ENCODE measurements around the gene NDUFS2. TPM values are rescaled to one million over a fixed set of nuclear protein-coding genes. Genes with fewer than 3 reads are reported as not detected.
"Not testable (repeated sequence)": the region's sequence is repeated elsewhere in the genome, so short reads cannot be mapped to it uniquely, and the experiment has no call there.

Gene NDUFS2
- total RNA-seq, 1 donor from 2014 or later: 130 TPM

DNA sequence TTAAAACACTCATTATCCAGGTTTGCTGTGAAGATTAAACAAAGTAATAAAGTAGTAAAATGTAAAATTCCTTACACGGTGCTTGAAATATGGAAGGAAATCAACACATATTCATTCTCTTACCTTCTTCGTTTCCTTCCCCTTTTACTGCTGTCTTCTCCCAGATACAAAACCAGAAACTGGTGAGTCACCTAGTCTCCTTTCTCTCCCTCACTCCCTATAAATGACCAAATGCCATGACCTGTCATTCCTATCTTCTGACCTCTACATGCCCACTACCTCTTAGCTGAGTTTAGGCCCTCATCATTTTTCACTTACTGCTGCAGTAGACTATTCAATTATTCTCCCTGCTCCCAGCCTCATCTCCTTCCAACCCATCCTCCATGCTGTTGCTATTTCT lies 40.1 kb downstream of the NDUFS2 start:
- no peak for DNase-seq (ENCODE audit: low read depth in 2 of 2)

GRCh38 chr1:161244888-161245287 lies 42.7 kb downstream of the NDUFS2 start:
- DNase-seq (ENCODE audit: low read depth in 2 of 2): no peak

- not testable (repeated sequence) for DNase-seq (ENCODE audit: low read depth in 2 of 2)
Observed at GRCh38 chr1:161250100-161250499, 47.9 kb downstream of the NDUFS2 start.

GRCh38 chr1:161250829-161251228 lies 48.7 kb downstream of the NDUFS2 start:
- DNase-seq (ENCODE audit: low read depth in 2 of 2): no peak

DNA sequence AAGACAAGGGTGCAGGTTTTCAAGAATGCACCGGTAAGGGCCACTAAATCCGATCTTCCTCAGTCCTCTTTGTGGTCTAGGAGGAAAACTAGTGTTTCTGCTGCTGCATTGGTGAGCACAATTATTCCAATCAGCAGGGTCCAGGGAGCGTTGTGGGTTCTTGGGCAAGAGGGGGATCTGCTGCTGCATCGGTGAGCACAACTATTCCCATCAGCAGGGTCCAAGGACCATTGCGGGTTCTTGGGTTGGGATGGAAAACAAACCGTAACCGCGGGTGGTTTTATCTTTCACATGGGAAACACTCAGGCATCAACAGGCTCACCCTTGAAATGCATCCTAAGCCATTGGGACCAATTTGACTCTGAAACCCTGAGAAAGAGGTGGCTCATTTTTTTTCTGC lies 49.4 kb downstream of the NDUFS2 start:
- DNase-seq (ENCODE audit: low read depth in 2 of 2): no peak

DNA sequence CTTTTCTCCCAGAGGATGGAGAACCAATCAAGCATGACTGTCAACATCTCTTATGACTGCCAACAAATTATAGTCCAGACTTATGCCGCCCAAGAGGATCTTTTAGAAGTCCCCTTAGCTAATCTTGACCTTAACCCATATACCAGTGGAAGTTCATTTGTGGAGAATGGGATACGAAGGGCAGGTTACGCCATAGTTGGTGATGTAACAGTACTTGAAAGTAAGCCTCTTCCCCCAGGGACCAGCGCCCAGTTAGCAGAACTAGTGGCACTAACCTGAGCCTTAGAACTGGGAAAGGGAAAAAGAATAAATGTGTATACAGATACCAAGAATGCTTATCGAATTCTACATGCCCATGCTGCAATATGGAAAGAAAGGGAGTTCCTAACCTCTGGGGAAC lies 53.1 kb downstream of the NDUFS2 start:
- not testable (repeated sequence) for DNase-seq (ENCODE audit: low read depth in 2 of 2)

GRCh38 chr1:161255955-161256520 lies 53.9 kb downstream of the NDUFS2 start:
- DNase-seq (ENCODE audit: low read depth in 2 of 2): not testable (repeated sequence)

GRCh38 chr1:161257109-161257508 lies 54.9 kb downstream of the NDUFS2 start:
- not testable (repeated sequence) for DNase-seq (ENCODE audit: low read depth in 2 of 2)

GRCh38 chr1:161258439-161259344 lies 56.5 kb downstream of the NDUFS2 start, which contains the start of gene PCP4L1:
Gene PCP4L1 (plus strand): TSS chr1:161258745. CDS start chr1:161258975, 230 bp downstream.
- DNase-seq (ENCODE audit: low read depth in 2 of 2): peak; percentile 45

- DNase-seq (ENCODE audit: low read depth in 2 of 2): no peak
Observed at GRCh38 chr1:161259345-161259702, 57.2 kb downstream of the NDUFS2 start.

- DNase-seq (ENCODE audit: low read depth in 2 of 2): no peak
Observed at GRCh38 chr1:161259765-161260164, 57.6 kb downstream of the NDUFS2 start.

DNA sequence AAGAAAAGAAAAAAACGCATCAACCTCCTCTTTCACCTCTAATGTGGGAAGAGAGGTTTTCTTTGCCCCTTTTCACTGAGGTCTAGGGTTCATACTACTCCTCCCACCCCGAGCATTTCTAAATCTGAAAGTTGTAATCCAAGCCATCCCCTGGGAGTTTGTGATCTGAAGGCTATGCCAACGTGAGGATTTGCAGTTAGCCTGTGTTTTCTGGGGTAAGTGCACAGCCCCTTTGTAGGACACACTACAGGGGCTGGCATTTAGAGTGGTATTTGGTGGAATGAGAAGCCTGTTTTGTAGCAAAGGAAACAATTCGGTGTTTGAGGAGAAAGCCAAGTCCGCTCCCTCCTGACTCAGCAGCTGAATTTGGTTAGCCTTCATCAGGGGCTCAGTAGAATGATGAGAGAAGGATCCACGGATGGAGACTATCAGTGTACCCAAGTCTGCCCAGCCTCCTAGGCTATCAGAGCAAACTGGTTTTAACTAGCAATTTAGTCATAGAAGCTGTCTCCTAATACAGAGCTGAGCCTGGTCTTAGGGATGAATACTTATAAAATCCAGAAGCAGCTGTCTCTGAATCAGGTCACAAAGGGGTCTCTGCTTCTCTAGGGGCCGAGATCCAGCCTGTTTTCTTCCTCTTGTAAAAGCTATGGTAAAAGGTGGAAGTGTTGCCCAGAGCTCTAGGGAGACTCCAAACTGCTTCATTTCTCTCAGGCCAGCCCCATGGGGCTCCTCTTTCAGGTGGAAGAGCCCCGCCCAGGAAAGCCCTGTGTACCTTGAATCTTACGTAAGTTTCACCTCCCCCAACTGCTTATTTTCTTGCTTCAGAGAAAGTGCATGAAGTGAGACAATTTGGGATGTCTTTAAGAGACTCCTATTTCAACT lies 58.5 kb downstream of the NDUFS2 start:
- no peak for DNase-seq (ENCODE audit: low read depth in 2 of 2)

DNA sequence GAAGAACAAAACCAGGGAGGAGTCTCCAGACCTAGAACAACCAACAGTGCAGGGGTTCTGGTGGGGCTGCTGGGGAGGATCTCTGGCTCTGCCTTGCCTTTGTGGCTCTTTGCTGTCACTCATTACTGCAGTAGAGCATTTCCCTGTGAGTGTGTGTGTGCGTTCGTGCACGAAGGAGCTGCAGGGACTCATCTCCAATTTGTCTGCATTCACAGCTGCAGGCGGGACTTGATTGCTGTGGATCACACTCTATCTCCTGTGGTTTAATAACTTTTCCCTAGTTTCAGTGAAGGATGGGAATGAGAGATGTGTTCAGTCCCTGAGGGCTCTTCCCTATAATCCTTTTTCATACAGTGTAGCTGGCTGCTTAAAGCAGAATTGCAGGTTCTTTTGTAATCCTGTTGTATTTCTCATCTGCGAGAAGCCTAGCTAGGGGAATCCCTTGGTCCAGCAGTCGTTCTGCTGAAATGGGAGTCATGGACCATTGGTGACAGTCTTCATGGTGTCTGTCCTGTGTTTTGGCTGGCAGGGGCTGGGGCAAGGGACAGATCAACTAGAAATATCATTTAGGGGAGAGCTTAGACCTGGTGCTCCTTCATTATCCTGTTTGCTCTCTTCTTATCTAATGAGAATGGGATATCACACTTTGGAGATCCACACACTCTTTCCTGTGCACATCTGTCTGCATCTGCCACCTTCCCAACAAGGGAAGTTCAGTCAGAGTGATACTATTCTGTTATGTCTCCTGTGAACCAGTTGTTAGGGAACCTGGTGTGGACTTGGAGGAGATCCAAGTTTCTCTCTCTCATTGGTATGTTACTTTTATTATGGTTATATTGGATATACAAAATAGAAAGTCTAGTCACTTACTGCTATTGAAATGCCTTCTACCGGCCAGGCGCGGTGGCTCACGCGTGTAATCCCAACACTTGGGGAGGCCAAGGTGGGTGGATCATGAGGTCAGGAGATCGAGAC lies 59.4 kb downstream of the NDUFS2 start:
- DNase-seq (ENCODE audit: low read depth in 2 of 2): peak; percentile 4 to 72

Other genes with a start within 250 kb of the NDUFS2 start
- not detected in 2 replicates for gene ITLN2, start 247.6 kb upstream of the NDUFS2 start, total RNA-seq
- gene F11R, start 181.2 kb upstream of the NDUFS2 start, total RNA-seq: 49.3 and 150 TPM in 2 replicates
- 1.7 and 7.1 TPM in 2 replicates for gene TSTD1, start 163.4 kb upstream of the NDUFS2 start, total RNA-seq
- 83.0 and 105 TPM in 2 replicates for gene USF1, start 156.4 kb upstream of the NDUFS2 start, total RNA-seq
- not detected in 2 replicates for gene ARHGAP30, start 132.5 kb upstream of the NDUFS2 start, total RNA-seq
- gene NECTIN4, start 112.8 kb upstream of the NDUFS2 start, total RNA-seq: 0.44 TPM in 1 of 2 replicates, not detected in the other
- gene KLHDC9, start 104.0 kb upstream of the NDUFS2 start, total RNA-seq: 0.65 and 0.99 TPM in 2 replicates
- gene PFDN2, start 84.3 kb upstream of the NDUFS2 start, total RNA-seq: 22.9 and 36.3 TPM in 2 replicates
- gene NIT1, start 84.3 kb upstream of the NDUFS2 start, total RNA-seq: 9.6 and 13.1 TPM in 2 replicates
- gene DEDD, start 69.7 kb upstream of the NDUFS2 start, total RNA-seq: 23.1 and 31.9 TPM in 2 replicates
- gene UFC1, start 48.4 kb upstream of the NDUFS2 start, total RNA-seq: 111 and 133 TPM in 2 replicates
- gene USP21, start 42.9 kb upstream of the NDUFS2 start, total RNA-seq: 2.8 and 4.6 TPM in 2 replicates
- gene PPOX, start 35.9 kb upstream of the NDUFS2 start, total RNA-seq: 13.3 and 16.1 TPM in 2 replicates
- 17.4 and 26.8 TPM in 2 replicates for gene B4GALT3, start 24.9 kb upstream of the NDUFS2 start, total RNA-seq
- gene ADAMTS4, start 3.3 kb upstream of the NDUFS2 start, total RNA-seq: 7.1 and 9.2 TPM in 2 replicates
- gene FCER1G, start 12.9 kb downstream of the NDUFS2 start, total RNA-seq: not detected in 2 replicates
- not detected in 2 replicates for gene APOA2, start 21.3 kb downstream of the NDUFS2 start, total RNA-seq
- 12.0 and 13.5 TPM in 2 replicates for gene TOMM40L, start 23.7 kb downstream of the NDUFS2 start, total RNA-seq
- gene NR1I3, start 35.8 kb downstream of the NDUFS2 start, total RNA-seq: not detected in 2 replicates
- gene PCP4L1, start 56.4 kb downstream of the NDUFS2 start, total RNA-seq: not detected in 2 replicates
- 0.60 and 1.3 TPM in 2 replicates for gene MPZ, start 107.6 kb downstream of the NDUFS2 start, total RNA-seq
- gene SDHC, start 112.0 kb downstream of the NDUFS2 start, total RNA-seq: 10.9 and 13.3 TPM in 2 replicates
- gene CFAP126, start 165.5 kb downstream of the NDUFS2 start, total RNA-seq: not detected in 2 replicates